ENCODE measurements around the gene UBALD2.

UBALD2 gene

DNA sequence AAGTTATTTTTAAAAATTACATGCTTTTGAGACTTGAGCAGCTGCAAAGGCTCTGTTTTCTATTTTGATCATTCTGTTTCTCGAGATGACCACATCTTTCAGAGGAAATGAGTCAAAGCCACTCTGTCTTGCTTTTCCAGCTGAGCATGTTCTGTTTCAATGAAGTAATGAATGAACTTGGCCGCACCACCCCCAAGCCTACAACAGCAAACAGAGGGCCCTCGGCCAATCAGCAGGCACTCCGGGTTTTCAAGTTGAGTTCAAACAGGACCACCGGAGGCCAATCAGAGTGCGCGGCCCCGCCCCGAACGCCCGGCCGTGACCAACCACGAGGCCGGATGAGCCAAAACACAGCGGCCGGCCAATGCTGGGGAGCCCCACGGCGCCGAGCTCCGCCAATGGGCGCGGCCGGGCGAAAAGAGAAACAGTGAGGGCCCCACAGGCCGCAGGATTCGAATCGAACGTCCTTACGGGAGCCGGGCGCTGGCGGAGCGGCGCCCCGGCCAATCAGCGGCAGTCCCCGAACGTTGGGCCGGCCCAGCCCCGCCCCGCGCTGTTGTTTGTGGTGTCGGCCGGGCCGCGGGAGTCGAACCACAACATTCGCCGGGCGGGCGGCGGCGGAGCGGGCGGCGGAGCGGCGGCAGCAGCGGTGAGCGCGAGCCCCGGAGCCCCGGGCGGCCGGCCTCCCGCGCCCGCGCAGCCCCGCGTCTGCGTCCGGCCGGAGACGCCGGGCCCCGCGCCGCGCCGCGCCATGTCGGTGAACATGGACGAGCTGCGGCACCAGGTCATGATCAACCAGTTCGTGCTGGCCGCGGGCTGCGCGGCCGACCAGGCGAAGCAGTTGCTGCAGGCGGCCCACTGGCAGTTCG lies at the start of gene UBALD2:
TSS of gene UBALD2 (plus strand) at position 594 of the 869 bp plus-strand sequence. CDS start at position 752, 158 bp downstream.
- DNase-seq = peak; percentile 100

DNA sequence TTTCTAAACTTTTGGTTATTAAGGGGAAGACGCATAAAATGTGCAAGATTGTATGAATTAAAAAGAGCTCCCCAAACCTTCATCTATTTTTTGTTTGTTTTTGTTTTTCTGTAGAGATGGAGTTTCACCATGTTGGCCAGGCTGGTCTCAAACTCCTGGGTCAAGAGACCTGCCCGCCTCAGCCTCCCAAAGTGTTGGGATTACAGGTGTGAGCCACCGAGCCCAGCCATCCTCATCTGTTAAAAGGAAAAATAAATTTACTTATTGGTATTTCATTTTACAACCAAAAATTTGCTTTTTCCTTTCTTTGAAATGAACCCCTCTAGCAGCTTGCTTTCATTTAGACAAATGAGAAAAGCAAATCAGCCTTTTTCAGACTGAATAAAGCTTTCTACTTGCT lies 48.1 kb upstream of the UBALD2 start:
- DNase-seq = no peak

DNA sequence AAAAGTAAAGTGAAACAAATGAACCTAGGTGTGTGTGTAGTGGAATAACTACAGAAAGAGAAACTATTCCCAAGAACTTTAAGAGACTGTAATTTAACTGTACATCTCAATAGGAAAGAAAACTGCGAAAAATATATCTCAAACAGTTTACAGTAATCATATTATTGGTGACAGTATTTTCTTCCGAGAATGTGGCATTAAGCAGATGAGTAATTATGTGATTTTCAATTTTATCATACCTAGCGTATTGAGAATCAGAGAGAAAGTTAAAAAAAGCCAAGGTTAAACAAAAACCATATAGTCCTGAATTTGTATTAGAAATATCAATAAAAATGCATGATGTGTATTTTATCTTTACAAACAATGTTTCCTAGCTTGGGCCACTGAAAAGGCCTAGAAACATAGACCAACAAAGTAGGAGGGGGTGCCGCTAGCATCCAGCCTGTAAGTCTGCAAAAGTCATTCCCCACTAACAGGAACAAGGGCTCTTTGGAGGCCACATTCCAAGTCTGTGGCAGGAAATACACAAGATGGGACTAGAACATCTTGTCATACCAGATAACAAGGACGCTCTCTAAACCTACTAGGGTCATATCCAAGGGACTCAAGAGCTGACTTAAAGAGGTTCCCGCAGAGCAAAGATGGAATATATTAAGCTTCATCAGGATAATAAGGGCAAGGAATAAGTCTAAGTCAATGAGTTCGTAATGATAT lies 45.3 kb upstream of the UBALD2 start:
- DNase-seq = peak; percentile 5

DNA sequence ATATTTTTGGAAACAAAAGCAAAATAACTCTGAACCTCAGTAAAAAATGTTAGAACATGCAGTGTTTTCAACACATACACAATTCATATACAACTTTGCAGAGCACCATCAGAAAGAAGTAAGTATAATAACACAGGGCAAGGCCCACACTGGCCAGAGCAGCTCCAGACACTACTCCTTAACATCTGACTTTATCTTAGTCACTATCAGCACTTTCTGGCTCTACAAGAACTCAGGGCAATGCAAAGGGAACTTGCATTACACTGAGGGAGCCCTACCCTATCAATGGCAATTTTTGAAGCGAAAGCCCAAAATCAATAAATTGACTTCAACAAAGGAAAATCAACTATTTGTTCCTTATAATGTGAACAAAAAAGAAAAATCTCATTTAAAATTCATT lies 41.3 kb upstream of the UBALD2 start:
- no peak for DNase-seq

DNA sequence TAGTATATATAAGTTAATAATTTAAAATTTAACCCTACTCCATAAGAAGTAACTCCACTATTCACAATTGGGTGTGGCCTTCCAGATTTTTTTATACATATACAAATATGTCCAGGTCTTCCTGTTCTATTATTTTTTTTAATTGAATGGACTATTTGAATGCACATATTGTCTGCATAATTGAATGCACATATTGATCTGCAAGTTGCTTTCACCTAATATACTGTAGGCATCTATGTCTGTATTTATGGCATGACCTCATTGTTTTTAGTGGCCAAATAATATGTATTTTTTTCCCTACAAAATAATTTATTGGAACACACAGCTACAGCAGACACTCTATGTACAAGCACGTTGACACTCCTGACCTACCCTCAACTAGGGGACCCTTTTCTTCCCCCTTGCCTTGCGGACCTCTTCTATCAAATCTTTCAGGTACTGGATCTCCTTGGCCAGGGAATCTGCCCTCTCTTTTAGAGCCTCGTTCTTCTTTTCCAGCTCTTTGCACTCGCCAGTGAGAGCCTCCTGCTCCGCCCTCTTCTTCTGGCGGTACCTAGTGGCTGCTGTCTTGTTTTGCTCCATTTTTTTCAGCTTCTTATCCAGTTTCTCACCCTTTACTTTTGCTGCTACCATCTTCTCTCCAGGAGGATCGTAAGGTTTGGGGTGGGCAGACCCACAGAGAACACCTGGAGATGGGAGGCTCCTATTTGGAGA lies 39.6 kb upstream of the UBALD2 start:
- DNase-seq = peak; percentile 4

DNA sequence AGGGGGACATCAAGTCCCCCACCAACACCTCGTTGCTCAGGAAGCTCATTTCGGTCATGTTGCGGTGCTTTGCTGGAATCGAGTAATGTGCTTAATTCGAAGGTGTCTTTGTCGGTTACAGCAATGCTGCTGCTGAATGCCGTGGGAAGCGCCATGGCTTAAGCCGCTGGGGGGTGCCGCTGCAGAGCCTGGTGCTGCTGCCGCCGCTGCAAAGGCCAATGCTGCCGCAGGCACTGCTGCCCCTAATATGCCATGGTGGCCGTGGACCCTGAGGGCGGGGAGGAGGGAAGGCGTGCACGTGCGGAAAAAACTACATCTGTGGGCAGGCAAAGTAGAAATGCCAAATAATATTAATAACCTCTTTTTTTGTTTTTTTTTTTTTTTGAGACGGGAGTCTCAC lies 38.4 kb upstream of the UBALD2 start:
- peak; percentile 39 for DNase-seq

DNA sequence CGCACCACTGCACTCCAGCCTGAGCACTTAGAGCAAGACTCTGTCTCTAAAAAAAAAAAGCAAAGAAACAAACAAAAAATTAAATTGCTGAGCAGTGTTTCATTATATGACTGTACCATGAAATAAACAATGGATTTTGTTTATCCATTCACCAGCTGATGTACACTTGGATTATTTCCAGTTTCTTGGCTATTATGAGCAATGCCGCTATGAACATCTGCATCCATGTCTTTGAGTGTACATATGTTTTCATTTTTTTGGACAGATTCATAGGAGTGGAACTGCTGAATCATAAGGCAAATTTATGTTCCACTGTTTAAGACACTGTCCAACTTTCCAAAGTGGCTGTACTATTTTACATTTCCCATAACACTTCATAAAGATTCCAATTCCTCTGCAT lies 32.8 kb upstream of the UBALD2 start:
- no peak for DNase-seq

DNA sequence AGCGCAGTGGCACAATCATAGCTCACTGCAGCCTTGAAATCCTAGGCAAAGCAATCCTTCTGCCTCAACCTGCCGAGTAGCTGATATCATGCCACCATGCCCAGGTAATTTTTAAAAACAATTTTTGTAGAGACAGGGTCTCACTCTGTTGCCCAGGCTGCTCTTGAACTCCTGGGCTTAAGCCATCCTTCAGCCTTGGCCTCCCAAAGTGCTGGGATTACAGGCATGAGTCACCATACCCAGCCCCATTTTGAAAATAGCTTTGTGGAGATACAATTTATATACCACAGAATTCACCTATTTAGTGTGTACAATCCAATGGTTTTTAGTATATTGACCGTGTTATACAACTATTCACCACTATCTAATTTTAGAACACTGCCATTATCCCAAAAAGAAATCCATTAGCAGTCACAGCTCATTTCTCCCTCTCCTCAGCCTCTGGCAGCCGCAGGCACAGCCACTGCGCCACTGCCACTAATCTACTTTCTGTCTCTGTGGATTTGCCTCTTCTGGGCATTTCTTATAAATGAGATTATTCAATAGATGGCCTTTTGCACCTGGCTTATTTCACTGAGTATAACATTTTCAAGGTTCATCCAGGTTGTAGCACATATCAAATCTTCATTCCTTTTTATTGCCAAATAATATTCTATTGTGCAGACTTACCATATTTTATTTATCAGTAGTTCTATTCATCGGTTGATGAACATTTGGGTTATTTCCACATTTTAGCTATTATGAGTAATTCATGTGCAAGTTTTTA lies 31.4 kb upstream of the UBALD2 start:
- DNase-seq = peak; percentile 9

DNA sequence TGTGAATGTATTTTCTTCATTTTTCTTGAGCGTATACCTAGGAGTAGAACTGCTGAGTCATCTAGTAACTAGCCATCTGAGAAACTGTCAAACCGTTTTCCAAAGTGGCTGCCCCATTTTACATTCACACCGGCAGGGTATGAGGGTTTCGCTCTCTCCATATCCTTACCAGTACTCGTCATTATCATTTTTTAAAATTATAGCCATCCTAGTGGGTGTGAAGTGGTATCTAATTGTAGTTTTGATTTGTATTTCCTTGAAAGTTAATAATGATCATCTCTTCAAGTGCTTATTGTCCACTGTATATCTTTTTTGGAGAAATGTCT lies 30.8 kb upstream of the UBALD2 start:
- peak; percentile 56 for DNase-seq

DNA sequence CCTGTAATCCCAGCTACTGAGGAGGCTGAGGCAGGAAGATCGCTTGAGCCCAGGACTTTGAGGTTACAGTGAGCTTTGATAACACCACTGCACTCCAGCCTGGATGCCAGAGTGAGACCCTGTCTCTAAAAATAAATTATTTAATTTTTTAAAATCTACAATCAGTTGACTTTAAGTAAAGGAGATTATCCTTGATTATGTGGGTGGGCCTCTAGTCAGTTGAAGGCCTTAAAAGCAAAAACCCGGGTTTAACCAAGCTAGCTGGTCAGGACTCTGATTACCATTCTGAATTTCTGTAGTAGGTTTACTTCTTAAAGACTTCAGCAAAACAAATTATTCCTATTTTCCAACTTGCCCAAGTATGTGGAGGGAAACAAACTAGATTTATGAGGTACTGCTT lies 29.3 kb upstream of the UBALD2 start:
- DNase-seq = no peak

DNA sequence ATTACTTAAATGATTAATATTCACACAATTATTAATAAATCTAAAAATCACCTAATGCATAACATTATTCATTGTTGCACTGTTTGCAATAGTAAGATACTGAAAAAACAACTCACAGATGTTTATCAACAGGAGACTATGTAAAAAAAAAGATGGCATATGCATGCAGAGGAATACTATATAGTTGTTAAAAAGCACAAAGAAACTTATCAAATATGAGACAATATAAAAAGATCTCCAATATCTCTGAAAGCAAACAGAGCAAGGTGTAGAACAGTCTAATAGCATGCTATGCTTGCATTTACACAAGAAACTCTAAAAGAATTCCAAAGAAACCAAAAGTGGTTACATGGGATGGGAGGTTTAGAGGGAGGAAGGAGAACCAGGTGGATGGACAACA lies 28.5 kb upstream of the UBALD2 start:
- no peak for DNase-seq

DNA sequence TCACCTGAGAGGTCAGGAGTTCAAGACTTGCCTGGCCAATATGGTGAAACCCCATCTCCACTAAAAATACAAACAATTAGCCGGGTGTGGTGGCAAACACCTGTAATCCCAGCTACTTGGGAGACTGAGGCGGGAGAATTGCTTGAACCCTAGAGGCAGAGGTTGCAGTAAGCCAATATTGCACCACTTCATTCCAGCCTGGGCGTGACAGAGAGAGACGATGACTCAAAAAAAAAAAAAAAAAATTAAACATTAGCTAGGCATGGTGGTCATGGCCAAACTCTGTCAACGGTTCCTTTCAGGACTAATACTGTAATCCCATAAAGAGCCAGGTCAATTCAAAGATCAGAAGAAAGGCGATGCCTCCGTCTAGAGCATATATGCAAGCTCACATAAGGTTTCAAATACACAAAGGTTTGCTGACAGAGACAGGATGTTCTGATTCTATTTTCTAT lies 27.3 kb upstream of the UBALD2 start:
- no peak for DNase-seq

DNA sequence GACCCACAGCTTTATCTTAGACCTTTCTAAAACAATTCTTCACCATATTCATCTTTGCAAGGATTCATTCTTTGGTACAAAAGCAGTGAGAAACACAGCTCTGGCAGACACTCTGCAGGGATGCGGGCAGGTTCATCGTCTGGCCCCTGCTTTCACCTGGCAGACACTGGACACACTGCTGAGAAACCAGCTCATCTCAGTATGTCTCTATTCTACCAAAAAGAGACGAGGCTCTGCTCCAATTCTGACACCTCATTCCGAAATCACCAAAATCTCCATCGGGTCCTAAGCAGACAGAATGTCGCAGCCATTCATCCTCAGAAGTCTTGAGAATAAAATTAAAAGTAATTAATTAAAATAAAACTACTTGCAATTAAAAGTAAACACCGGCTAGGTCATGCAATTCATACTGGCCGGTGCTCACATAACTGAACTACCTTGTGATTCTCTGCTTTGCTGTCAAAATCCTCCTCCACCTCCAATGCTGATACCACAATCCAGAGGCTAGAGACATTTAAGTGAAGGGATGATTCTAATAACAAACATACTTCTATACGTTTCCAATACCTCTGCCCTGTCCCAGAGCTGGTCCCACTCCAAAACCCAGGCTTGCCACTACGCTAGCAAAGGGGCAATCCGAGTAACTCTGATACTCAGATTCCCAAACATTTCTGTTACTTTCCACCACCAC lies 26.2 kb upstream of the UBALD2 start:
- DNase-seq = peak; percentile 56

DNA sequence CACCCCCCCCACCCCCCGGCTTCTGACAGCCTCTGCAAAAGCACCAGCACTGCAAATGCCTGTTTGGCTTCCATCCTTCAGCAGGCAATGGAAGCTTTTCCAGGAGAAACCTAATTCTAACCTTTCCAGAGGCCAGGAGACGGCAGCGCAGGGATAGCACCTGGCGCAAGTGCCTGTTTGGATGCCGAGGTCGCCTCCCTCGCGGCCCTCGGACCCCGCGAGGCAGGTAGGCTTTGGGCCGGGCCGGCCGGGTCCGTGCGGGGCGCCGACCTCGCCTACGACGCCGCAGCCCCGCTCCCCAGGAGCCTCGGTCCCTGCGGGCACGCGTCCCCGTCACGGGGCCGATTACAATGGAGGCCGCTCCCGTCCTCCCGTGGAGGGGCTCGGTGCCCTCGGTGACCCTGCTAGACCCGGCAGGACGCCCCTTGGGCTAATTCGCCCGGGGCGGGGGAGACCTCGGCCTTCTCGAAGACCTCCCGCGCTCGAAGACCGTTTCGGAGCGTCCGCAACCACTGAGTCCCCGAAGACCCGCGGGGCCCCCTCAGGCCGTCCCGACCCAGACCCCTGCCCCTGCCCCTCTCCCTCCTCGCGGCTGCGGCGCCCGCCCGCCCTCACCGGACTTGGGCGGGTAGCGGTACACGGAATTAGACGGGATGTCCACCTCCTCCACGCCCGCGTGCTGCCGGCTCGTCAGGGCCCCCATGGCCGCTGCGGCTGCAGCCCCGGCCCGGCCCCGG lies 25.4 kb upstream of the UBALD2 start:
- peak; percentile 64 for DNase-seq

DNA sequence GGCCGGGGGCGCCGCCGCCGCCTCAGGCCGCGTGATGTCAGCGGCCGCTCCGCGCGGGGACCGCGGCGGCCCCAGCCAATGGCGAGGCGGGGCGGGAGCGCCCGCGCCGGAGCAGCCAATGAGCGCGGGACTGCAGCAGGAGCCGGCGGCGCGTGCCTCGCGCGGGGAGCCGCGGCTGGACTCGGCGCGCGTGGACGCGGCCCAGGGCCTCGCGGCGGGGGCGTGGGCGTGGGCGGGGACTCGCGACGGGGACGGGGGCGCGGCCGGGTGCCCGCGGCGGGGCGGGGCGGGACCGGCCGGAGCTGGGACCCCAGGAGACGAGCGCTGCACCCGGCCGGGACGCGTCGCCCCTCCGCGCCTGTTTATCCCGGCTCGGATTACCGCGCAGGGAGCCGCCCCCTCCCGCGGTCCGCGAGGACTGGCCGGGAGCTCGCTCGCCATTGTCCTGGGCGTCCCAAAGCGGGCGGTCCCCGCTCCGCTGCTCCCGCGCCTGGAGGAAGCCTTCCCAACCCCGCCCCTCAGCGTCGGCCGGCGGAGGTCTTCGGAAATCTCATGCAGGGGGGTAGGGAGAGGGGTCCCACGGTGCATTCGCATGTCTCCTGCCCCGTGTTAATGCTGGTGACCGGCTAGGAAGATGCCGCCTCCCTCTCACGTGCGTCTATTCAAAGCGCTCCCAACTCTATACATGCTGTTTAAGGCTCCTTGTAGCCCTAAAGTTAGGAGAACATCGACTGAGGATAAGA lies 24.5 kb upstream of the UBALD2 start, which contains the start of gene RNF157:
TSS of gene RNF157 (minus strand) at position 33 of the 743 bp plus-strand sequence. CDS start 253 bp downstream, outside the sequence.
- DNase-seq = peak; percentile 89

DNA sequence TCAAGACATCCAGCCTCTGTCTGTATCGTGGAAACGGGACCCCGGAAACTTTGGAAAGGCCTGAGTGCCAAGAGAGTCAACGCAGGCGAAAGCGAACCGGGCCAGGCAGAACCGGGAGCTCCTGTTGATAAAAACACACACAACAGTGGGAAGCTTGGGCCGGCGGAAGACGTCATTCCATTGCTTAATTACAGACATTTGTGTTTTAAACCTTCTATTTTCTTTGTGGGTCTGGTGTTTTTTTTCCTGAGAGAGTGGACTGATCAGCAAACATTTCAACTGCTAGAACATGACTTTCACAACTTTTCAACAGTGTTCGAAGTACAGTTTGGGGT lies 24.0 kb upstream of the UBALD2 start:
- peak; percentile 62 for DNase-seq

DNA sequence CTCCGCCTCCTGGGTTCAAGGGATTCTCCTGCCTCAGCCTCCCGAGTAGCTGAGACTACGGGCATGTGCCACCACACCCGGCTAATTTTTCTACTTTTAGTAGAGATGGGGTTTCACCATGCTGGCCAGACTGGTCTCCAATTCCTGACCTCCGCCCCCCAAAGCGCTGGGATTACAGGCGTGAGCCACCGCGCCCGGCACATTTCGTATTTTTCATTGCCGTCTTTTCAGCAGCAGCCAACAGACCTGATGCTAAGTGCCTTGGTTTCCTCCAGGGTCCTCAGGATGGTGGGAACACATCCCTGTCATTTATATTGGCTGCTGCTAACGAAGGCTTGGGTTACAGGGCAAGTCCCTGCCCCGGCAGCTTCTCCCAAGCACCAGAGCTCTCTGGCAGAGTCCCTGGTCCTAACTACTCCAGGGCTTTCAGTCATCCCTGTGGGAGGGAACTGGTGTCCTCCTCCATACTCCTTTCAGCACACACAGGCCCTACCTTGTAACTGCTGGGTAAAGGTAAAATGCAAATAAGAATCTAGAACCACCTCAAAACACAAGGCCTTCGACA lies 23.4 kb upstream of the UBALD2 start:
- peak; percentile 37 for DNase-seq

DNA sequence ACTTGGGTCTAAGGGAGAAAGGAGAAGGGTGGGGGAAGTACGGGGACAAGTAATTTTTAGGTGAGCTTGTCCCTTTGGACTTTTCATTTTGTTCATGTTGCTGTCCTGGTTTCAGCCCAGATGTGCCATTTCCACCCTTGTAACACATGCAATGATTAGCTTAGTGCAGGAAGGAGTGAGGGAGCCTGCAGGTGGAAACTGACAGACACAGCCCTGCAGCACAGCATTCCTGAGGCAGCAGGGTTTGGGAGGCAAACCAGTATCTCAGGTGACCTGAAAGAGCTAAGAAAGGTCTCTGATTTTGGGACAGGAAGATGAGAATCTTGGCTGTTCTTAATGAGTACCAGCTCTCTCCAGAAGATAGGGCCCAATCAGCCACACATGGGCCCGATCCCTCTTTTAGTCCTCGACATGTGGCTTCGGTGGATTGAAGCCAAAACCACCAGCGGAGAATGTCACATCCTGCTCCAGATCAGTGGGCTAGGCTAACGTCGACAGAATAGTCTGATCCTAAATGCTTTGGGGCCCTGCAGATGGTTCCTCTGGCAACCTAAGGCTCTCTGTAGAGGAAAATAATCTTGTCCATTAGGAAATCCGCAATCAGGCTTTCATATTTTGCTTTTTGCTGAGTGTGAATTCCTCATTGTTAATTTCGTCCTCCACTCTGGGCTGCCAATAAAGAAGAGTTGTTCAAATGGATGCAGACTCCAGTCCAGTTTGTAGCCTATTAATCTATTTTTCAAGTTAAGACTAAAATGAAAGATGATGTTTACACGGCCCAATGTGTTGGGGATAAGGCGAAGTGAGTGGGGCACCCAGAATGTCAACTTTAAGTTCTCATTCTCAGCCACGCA lies 21.1 kb upstream of the UBALD2 start:
- peak; percentile 31 for DNase-seq

DNA sequence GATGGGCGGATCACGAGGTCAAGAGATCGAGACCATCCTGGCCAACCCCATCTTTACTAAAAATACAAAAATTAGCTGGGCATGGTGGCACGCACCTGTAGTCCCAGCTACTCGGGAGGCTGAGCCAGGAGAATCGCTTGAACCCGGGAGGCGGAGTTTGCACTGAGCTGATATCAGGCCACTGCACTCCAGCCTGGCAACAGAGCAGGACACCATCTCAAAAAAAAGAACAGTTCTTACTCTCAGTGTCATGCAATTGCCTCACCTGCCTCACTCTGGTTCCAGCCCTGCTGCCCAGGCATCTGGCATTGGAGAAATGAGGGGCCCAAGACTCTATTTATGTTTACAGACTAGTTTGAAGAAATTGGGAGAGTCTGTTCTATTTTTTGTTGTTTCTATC lies 20.4 kb upstream of the UBALD2 start:
- peak; percentile 22 for DNase-seq

Measured in activated effector memory CD4-positive, alpha-beta T cell treated with anti-CD3 and anti-CD28 coated beads, Interleukin-2, amount 50 U/mL, for 16 hours (primary cell).